IMR-90 (cell line): ENCODE measurements around the gene MAP7D1. TPM values are rescaled to one million over a fixed set of nuclear protein-coding genes. Genes with fewer than 3 reads are reported as not detected.
A peak's percentile ranks its signal among the peaks of the same experiment; 100 is the strongest.

Experiments
- ATAC-seq: fragments of 200-7000 bp; cut with Tn5 transposase; 2 replicates; pipeline ENCODE4 v1.9.1; 2020; ENCODE audit warnings: low read depth, mild to moderate bottlenecking, moderate library complexity
- BruUV-seq: library from RNA; stranded (reverse); fragments of 400-500 nt; replicated peaks from 2 replicates; lab custom pipeline; 2021; lab: Mats Ljungman, UMichigan
- CTCF ChIA-PET: fragments of 300-600 bp; formaldehyde crosslinking; extraction: SDS; loops from one replicate; lab custom pipeline; 2021; ENCODE audit warnings: antibody characterized with exemption; lab: Yijun Ruan, JAX
- POLR2A ChIA-PET: fragments of 300-600 bp; sonication (Branson Sonifier 250); formaldehyde crosslinking; loops from one replicate; lab custom pipeline; 2022; ENCODE audit warnings: antibody characterized with exemption; ENCODE audit not compliant: unreplicated experiment; lab: Charles Lee
- DNase-seq: peaks from one replicate; pipeline ENCODE4 v3.0.0; 2013
- H2AFZ ChIP-seq: replicated peaks from 2 replicates; pipeline ENCODE3; 2013; ENCODE audit warnings: low read length, mild to moderate bottlenecking; ENCODE audit not compliant: poor library complexity
- H2AK5ac ChIP-seq: 2 replicates; pipeline ENCODE4 v1.6.1; 2013; ENCODE audit warnings: low read depth, low read length, inconsistent platforms
- H2AK9ac ChIP-seq: replicated peaks from 2 replicates; pipeline ENCODE3; 2013; ENCODE audit warnings: mild to moderate bottlenecking, low read depth, low read length, moderate library complexity; ENCODE audit not compliant: poor library complexity
- H2BK120ac ChIP-seq: 2 replicates; pipeline ENCODE4 v1.6.1; 2013; ENCODE audit warnings: low read depth, low read length, inconsistent platforms
- H2BK15ac ChIP-seq: 3 replicates; pipeline ENCODE4 v1.6.1; 2013; ENCODE audit warnings: low read depth, low read length, inconsistent platforms
- H2BK20ac ChIP-seq: 2 replicates; pipeline ENCODE4 v1.6.1; 2013; ENCODE audit warnings: low read depth, mild to moderate bottlenecking, inconsistent platforms, low read length, moderate library complexity
- H2BK5ac ChIP-seq: 2 replicates; pipeline ENCODE4 v1.6.1; 2013; ENCODE audit warnings: mild to moderate bottlenecking, low read depth, low read length, inconsistent platforms; ENCODE audit not compliant: poor library complexity, severe bottlenecking
- H3K14ac ChIP-seq: replicated peaks from 2 replicates; pipeline ENCODE4 v1.6.1; 2013; ENCODE audit warnings: low read depth, low read length, inconsistent platforms
- H3K18ac ChIP-seq: 2 replicates; pipeline ENCODE4 v1.6.1; 2013; ENCODE audit warnings: low read depth, low read length, control low read depth
- H3K23ac ChIP-seq: 2 replicates; pipeline ENCODE4 v1.6.1; 2013; ENCODE audit warnings: low read depth, low read length, inconsistent platforms
- H3K27ac ChIP-seq: 2 replicates; pipeline ENCODE4 v1.5.1; 2013; ENCODE audit warnings: mild to moderate bottlenecking, control low read depth, low read length; ENCODE audit not compliant: insufficient read depth
- H3K27me3 ChIP-seq: 2 replicates; pipeline ENCODE4 v1.6.1; 2013; ENCODE audit warnings: low read length; ENCODE audit not compliant: control insufficient read depth, insufficient read depth
- H3K36me3 ChIP-seq: 2 replicates; pipeline ENCODE4 v1.6.1; 2013; ENCODE audit warnings: low read length, mixed read lengths; ENCODE audit not compliant: control insufficient read depth, insufficient read depth
- H3K4ac ChIP-seq: 2 replicates; pipeline ENCODE4 v1.6.1; 2013; ENCODE audit warnings: low read depth, low read length, inconsistent platforms
- H3K4me1 ChIP-seq: 2 replicates; pipeline ENCODE4 v1.6.1; 2013; ENCODE audit warnings: low read length, mixed read lengths; ENCODE audit not compliant: control insufficient read depth, insufficient read depth
- H3K4me2 ChIP-seq: 2 replicates; pipeline ENCODE4 v1.6.1; 2013; ENCODE audit warnings: low read depth, mild to moderate bottlenecking, control low read depth, low read length, moderate library complexity
- H3K4me3 ChIP-seq: 2 replicates; pipeline ENCODE4 v1.5.1; 2013; ENCODE audit warnings: low read depth, mild to moderate bottlenecking, control low read depth, low read length, moderate library complexity; ENCODE audit not compliant: insufficient read depth
- H3K56ac ChIP-seq: 2 replicates; pipeline ENCODE4 v1.6.1; 2013; ENCODE audit warnings: low read length, inconsistent platforms; ENCODE audit not compliant: insufficient read depth; ENCODE audit errors: extremely low read depth
- H3K79me1 ChIP-seq, 2 experiments: 2 replicates each; pipeline ENCODE4 v1.6.1; 2013; ENCODE audit warnings: low read length in 2 of 2, inconsistent platforms in 1 of 2, low read depth in 1 of 2
- H3K9ac ChIP-seq: 2 replicates; pipeline ENCODE4 v1.6.1; 2013; ENCODE audit warnings: low read depth, low read length, control low read depth
- H3K9me1 ChIP-seq: 2 replicates; pipeline ENCODE4 v1.6.1; 2013; ENCODE audit warnings: low read length, inconsistent platforms; ENCODE audit not compliant: insufficient read depth
- H3K9me3 ChIP-seq: 2 replicates; pipeline ENCODE4 v1.6.1; 2013; ENCODE audit warnings: low read length; ENCODE audit not compliant: control insufficient read depth, insufficient read depth
- H4K20me1 ChIP-seq: 2 replicates; pipeline ENCODE4 v1.6.1; 2013; ENCODE audit warnings: low read length, inconsistent platforms; ENCODE audit not compliant: insufficient read depth
- H4K5ac ChIP-seq: 2 replicates; pipeline ENCODE4 v1.6.1; 2013; ENCODE audit warnings: mild to moderate bottlenecking, low read depth, low read length, control low read depth
- H4K8ac ChIP-seq, 2 experiments: 2 replicates each; pipeline ENCODE4 v1.6.1; 2013; ENCODE audit warnings: low read depth in 2 of 2, low read length in 2 of 2, control low read depth in 1 of 2, inconsistent platforms in 1 of 2
- H4K91ac ChIP-seq: 2 replicates; pipeline ENCODE4 v1.6.1; 2013; ENCODE audit warnings: low read depth, low read length, inconsistent platforms; ENCODE audit not compliant: insufficient read depth
- CEBPB ChIP-seq: IDR thresholded peaks from 2 replicates; pipeline ENCODE4 v1.6.1; 2012; ENCODE audit warnings: low read depth, low read length, improper control_type of control experiment
- CHD1 ChIP-seq: IDR thresholded peaks from 2 replicates; pipeline ENCODE4 v1.6.1; 2012; ENCODE audit warnings: low read depth, low read length, improper control_type of control experiment
- FOS ChIP-seq: fragments of 150-350 bp; IDR thresholded peaks from 2 replicates; pipeline ENCODE4 v1.6.1; 2016; ENCODE audit warnings: low read depth, low read length
- MAFK ChIP-seq: IDR thresholded peaks from 2 replicates; pipeline ENCODE4 v1.6.1; 2012; ENCODE audit warnings: low read depth, low read length, improper control_type of control experiment
- MAZ ChIP-seq: IDR thresholded peaks from 2 replicates; pipeline ENCODE4 v1.6.1; 2012; ENCODE audit warnings: low read depth, mild to moderate bottlenecking, low read length, improper control_type of control experiment, moderate library complexity, borderline replicate concordance
- MXI1 ChIP-seq: IDR thresholded peaks from 2 replicates; pipeline ENCODE4 v1.6.1; 2012; ENCODE audit warnings: low read depth, mild to moderate bottlenecking, low read length, moderate library complexity, borderline replicate concordance
- NFE2L2 ChIP-seq: fragments of 150-350 bp; IDR thresholded peaks from 2 replicates; pipeline ENCODE4 v1.6.1; 2016; ENCODE audit warnings: low read depth, mild to moderate bottlenecking, low read length
- POLR2A ChIP-seq: IDR thresholded peaks from 2 replicates; pipeline ENCODE4 v1.6.1; 2012; ENCODE audit warnings: mild to moderate bottlenecking, low read depth, low read length
- RAD21 ChIP-seq: IDR thresholded peaks from 2 replicates; pipeline ENCODE4 v1.6.1; 2012; ENCODE audit warnings: low read length, improper control_type of control experiment
- RCOR1 ChIP-seq: IDR thresholded peaks from 2 replicates; pipeline ENCODE4 v1.6.1; 2012; ENCODE audit warnings: mild to moderate bottlenecking, low read length, improper control_type of control experiment; ENCODE audit not compliant: insufficient replicate concordance
- RFX5 ChIP-seq: IDR thresholded peaks from 2 replicates; pipeline ENCODE4 v1.8.0; 2012; ENCODE audit warnings: low read depth, mild to moderate bottlenecking, low read length, moderate library complexity
- SMC3 ChIP-seq: fragments of 150-350 bp; IDR thresholded peaks from 2 replicates; pipeline ENCODE4 v1.6.1; 2016; ENCODE audit warnings: low read depth, mild to moderate bottlenecking, antibody characterized with exemption, low read length, moderate library complexity
- dilution Hi-C: fragments of 300-500 bp; cut with HindIII; formaldehyde crosslinking; loops from one replicate; pipeline ENCODE4 v1.14.3; 2018; ENCODE audit warnings: low sequenced_read_pairs; ENCODE audit not compliant: unreplicated experiment
- in situ Hi-C: fragments of 300-500 bp; cut with MboI; formaldehyde crosslinking; loops from 3 replicates; pipeline ENCODE4 v1.14.3; 2019; ENCODE audit warnings: low sequenced_read_pairs, inconsistent platforms, mixed read lengths
- intact Hi-C: fragments of 100-400 bp; cut with micrococcal nuclease; formaldehyde crosslinking; loops from 2 replicates; pipeline ENCODE4 v1.10.0; 2022
- polyA plus RNA-seq, 3 experiments: library from polyadenylated mRNA; depleted of rRNA; stranded (reverse); fragments of >200 nt; gene quantifications; 2 replicates each; pipeline ENCODE4 v1.2.3, GENCODE V29; 2012; ENCODE audit warnings: low replicate concordance in 1 of 3
- total RNA-seq: library from RNA; depleted of rRNA; stranded (reverse); fragments of >200 nt; gene quantifications from 2 replicates; pipeline ENCODE4 v1.2.3, GENCODE V29; 2012
- TF ChIP-seq, protein P1 (sequence below): conservative IDR thresholded peaks from 2 replicates; pipeline ENCODE4 v1.5.1; 2012; ENCODE audit warnings: mild to moderate bottlenecking, low read depth, low read length, improper control_type of control experiment
- TF ChIP-seq, protein P2 (sequence below): fragments of 150-350 bp; IDR thresholded peaks from 2 replicates; pipeline ENCODE4 v1.6.1; 2016; ENCODE audit warnings: low read depth, mild to moderate bottlenecking, low read length, moderate library complexity, borderline replicate concordance
- TF ChIP-seq, protein P3 (sequence below): fragments of 150-350 bp; IDR thresholded peaks from 2 replicates; pipeline ENCODE4 v1.6.1; 2017; ENCODE audit warnings: mild to moderate bottlenecking, antibody characterized with exemption, low read length, low read depth

Gene MAP7D1
- total and polyA plus RNA-seq, 2 of the 4 experiments (the other 2 are of a cell fraction): 32.3 to 81.9 TPM

DNA sequence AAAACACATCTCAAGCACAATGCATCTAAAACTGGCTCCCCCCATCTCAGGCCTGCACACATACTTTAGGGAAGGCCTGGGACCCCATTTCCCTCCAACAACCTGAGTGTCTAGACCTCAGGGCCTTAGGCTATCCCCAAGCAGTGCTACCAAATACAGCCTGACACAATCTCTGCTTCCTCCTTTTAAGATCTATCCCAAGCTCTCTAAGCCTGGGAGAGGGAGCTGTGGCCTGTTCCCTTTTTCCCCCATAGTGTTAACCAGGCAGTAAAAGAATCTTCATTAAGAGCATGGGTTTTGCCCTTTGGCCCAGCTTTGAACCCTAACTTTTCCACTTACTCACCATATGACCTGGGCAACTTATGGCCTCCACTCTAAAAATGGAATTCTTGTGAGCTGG, 20.2 kb upstream of the MAP7D1 start:
- no peak overlapping the region for H3K4me2 ChIP-seq
- H4K91ac ChIP-seq: peak overlapping the region; percentile 58
- H3K23ac ChIP-seq: 0 out of 2 replicates have a peak overlapping the region, but pooled peaks have one; percentile 64
- H3K9me1 ChIP-seq: peaks cover 35% of the 10 kb centered on the region
- dilution Hi-C loops (no loop called here), intact Hi-C loops (no loop called here), in situ Hi-C loops (no loop called here)
- H3K56ac ChIP-seq: no peak overlapping the region
- peak overlapping the region; percentile 91 for H2BK5ac ChIP-seq
- ATAC-seq: no peak
- H2AK5ac ChIP-seq: peak overlapping the region; percentile 74; the same call in 1 of the 2 replicates
- TF ChIP-seq RCOR1 (no peak), RFX5 (no peak), RAD21 (no peak), MXI1 (no peak), CHD1 (no peak), SMC3 (no peak), POLR2A (no peak), FOS (no peak), MAFK (no peak), NFE2L2 (no peak), CEBPB (no peak), MAZ (no peak)
- TF ChIP-seq, protein P1, sequence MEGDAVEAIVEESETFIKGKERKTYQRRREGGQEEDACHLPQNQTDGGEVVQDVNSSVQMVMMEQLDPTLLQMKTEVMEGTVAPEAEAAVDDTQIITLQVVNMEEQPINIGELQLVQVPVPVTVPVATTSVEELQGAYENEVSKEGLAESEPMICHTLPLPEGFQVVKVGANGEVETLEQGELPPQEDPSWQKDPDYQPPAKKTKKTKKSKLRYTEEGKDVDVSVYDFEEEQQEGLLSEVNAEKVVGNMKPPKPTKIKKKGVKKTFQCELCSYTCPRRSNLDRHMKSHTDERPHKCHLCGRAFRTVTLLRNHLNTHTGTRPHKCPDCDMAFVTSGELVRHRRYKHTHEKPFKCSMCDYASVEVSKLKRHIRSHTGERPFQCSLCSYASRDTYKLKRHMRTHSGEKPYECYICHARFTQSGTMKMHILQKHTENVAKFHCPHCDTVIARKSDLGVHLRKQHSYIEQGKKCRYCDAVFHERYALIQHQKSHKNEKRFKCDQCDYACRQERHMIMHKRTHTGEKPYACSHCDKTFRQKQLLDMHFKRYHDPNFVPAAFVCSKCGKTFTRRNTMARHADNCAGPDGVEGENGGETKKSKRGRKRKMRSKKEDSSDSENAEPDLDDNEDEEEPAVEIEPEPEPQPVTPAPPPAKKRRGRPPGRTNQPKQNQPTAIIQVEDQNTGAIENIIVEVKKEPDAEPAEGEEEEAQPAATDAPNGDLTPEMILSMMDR: no peak
- TF ChIP-seq, protein P2, sequence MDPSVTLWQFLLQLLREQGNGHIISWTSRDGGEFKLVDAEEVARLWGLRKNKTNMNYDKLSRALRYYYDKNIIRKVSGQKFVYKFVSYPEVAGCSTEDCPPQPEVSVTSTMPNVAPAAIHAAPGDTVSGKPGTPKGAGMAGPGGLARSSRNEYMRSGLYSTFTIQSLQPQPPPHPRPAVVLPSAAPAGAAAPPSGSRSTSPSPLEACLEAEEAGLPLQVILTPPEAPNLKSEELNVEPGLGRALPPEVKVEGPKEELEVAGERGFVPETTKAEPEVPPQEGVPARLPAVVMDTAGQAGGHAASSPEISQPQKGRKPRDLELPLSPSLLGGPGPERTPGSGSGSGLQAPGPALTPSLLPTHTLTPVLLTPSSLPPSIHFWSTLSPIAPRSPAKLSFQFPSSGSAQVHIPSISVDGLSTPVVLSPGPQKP: no peak
- TF ChIP-seq, protein P3, sequence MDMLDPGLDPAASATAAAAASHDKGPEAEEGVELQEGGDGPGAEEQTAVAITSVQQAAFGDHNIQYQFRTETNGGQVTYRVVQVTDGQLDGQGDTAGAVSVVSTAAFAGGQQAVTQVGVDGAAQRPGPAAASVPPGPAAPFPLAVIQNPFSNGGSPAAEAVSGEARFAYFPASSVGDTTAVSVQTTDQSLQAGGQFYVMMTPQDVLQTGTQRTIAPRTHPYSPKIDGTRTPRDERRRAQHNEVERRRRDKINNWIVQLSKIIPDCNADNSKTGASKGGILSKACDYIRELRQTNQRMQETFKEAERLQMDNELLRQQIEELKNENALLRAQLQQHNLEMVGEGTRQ: no peak
- H3K27ac ChIP-seq: peak overlapping the region; percentile 62; the same call in 1 of the 2 replicates
- ChIA-PET CTCF (interaction anchor here (0.9 to 4.7 kb wide), 3 partner anchors 14 to 147 kb away, joined by 3 to 21 read pairs (median 19); partner anchors contain the start of gene TRAPPC3), POLR2A (no interaction called here)
- peaks cover 4% of the 10 kb centered on the region; the same call in 1 of the 2 replicates for H4K20me1 ChIP-seq
- peak overlapping the region; percentile 4 to 83; a peak in 3 of 4 replicates for H4K8ac ChIP-seq
- DNase-seq: no peak
- peak overlapping the region; percentile 88 for H2BK120ac ChIP-seq
- H3K36me3 ChIP-seq: peaks cover 19% of the 10 kb centered on the region
- H3K9ac ChIP-seq: no peak overlapping the region
- H2AFZ ChIP-seq: no peak overlapping the region
- no peaks in the 10 kb centered on the region for H3K27me3 ChIP-seq
- H3K4me1 ChIP-seq: peaks cover 26% of the 10 kb centered on the region
- peak overlapping the region; percentile 54; the same call in 2 of the 3 replicates for H2BK15ac ChIP-seq
- peaks cover 11 to 44% of the 10 kb centered on the region in 2 experiments; a peak in 3 of 4 replicates for H3K79me1 ChIP-seq
- peak overlapping the region; percentile 95 for H2AK9ac ChIP-seq
- no TSS peak for BruUV-seq
- H3K4me3 ChIP-seq: no peak overlapping the region
- no peak overlapping the region; the same call in 1 of the 2 replicates for H3K18ac ChIP-seq
- peak overlapping the region; percentile 83; the same call in 1 of the 2 replicates for H3K14ac ChIP-seq
- H2BK20ac ChIP-seq: peak overlapping the region; percentile 72
- H4K5ac ChIP-seq: peak overlapping the region; percentile 30
- H3K9me3 ChIP-seq: no peaks in the 10 kb centered on the region
- H3K4ac ChIP-seq: peak overlapping the region; percentile 85
